ENCODE results near the gene SELENOI. TPM values are rescaled to one million over a fixed set of nuclear protein-coding genes. Genes with fewer than 3 reads are reported as not detected.
A peak's percentile ranks its signal among the peaks of the same experiment; 100 is the strongest.

Gene SELENOI
- total and polyA plus RNA-seq, 10 of the 15 experiments (the other 5 are each of a cell fraction or from before 2014, with no cell fraction given), result 5.2 to 31.4 (median 17.4) TPM

GRCh38 chr2:26396734-26397298 is 50.9 kb downstream of the SELENOI start:
- intact Hi-C loops (cut with micrococcal nuclease; ENCODE audit: unreplicated experiment), result no loop called here
- RAD21 ChIA-PET (ENCODE audit: unreplicated experiment), result no interaction called here
- no peak for TF ChIP-seq SIX5 (IDR thresholded peaks at IDR 0.05; ENCODE audit: low read depth, low read length, severe bottlenecking)
- TF ChIP-seq ZNF384 (IDR thresholded peaks at IDR 0.05; ENCODE audit: borderline replicate concordance, low read depth, low read length), result no peak
- TF ChIP-seq MTA2 (IDR thresholded peaks at IDR 0.05; ENCODE audit: low read depth), result no peak
- TF ChIP-seq ZNF207 (IDR thresholded peaks at IDR 0.05; ENCODE audit: borderline replicate concordance), result no peak
- no peak for TF ChIP-seq DPF2 (IDR thresholded peaks at IDR 0.05)
- TF ChIP-seq YBX1 (IDR thresholded peaks at IDR 0.05), result no peak
- TF ChIP-seq POU2F2 (IDR thresholded peaks at IDR 0.05; ENCODE audit: borderline replicate concordance, low read depth, low read length), result no peak
- no peak for TF ChIP-seq SUZ12 (IDR thresholded peaks at IDR 0.05; ENCODE audit: unreplicated experiment)
- no peak for TF ChIP-seq EP300 (IDR thresholded peaks at IDR 0.05; ENCODE audit: borderline replicate concordance in 1 of 2, control insufficient read depth in 1 of 2, low read depth in 2 of 2, low read length in 2 of 2)

More at GRCh38 chr2:26396734-26397298, 50.9 kb downstream of the SELENOI start:
- no peak overlapping the region for H3K4me3 ChIP-seq
- in situ Hi-C loops (cut with MboI), result no loop called here
- no peak for DNase-seq (ENCODE audit: low read depth, low spot score)
- no peak overlapping the region for H3K4me2 ChIP-seq (ENCODE audit: control insufficient read depth, insufficient read depth)
- no peaks in the 10 kb centered on the region for H3K27me3 ChIP-seq (replicated peaks in 1 of 2; ENCODE audit: control insufficient read depth in 2 of 2, insufficient read depth in 2 of 2, low read length in 1 of 2)
- no peaks in the 10 kb centered on the region; the same call in 1 of the 2 replicates for H3K4me1 ChIP-seq (ENCODE audit: control insufficient read depth, insufficient read depth, low read length)
- no TSS peak for BruUV-seq (replicated peaks)
- H3K27ac ChIP-seq (ENCODE audit: control insufficient read depth, insufficient read depth), result peak overlapping the region; percentile 43; the same call in 1 of the 2 replicates
- ATAC-seq, result no peak
- H3K36me3 ChIP-seq (ENCODE audit: control insufficient read depth in 2 of 2, insufficient read depth in 2 of 2, low read length in 1 of 2), result peaks cover 0 to 9% of the 10 kb centered on the region in 2 experiments; a peak in 2 of 4 replicates
- H3K9me3 ChIP-seq (replicated peaks; ENCODE audit: control insufficient read depth, insufficient read depth, low read length), result no peaks in the 10 kb centered on the region
- no peak overlapping the region for H2AFZ ChIP-seq (ENCODE audit: control insufficient read depth, low read depth, low read length)
- no peaks in the 10 kb centered on the region for H3K79me2 ChIP-seq (ENCODE audit: control insufficient read depth, insufficient read depth, low read length)
- no peak for FAIRE-seq
- ChIA-PET CTCF (no interaction called here), POLR2A (interaction anchor here (1.3 kb wide), 1 partner anchor 48 kb away, joined by 5 read pairs; no protein-coding TSS in a partner anchor), SMC1A (ENCODE audit: uncharacterized antibody, unreplicated experiment) (no interaction called here)
- WGBS (ENCODE audit: insufficient coverage, insufficient replicate concordance, low lambda C conversion rate, missing lambda C conversion rate), result 96% methylated on average over 5 of the region's 5 CpGs
- H4K20me1 ChIP-seq (ENCODE audit: control insufficient read depth, insufficient read depth), result no peaks in the 10 kb centered on the region
- H3K9ac ChIP-seq (ENCODE audit: control insufficient read depth, insufficient read depth, low read length), result no peak overlapping the region
